Neural cell (in vitro differentiated cells): ENCODE measurements around the gene ISCU.

Experiments used
- CTCF ChIP-seq: fragments of 450-650 bp; IDR thresholded peaks from 2 replicates; pipeline ENCODE4 v1.5.1; 2014; ENCODE audit warnings: antibody characterized with exemption, mild to moderate bottlenecking, moderate library complexity; ENCODE audit not compliant: poor library complexity, severe bottlenecking
- EP300 ChIP-seq: fragments of 450-650 bp; conservative IDR thresholded peaks from 2 replicates; pipeline ENCODE4 v1.6.1; 2014; ENCODE audit warnings: antibody characterized with exemption, mild to moderate bottlenecking, moderate library complexity; ENCODE audit not compliant: poor library complexity, severe bottlenecking
- EZH2 ChIP-seq: fragments of 200-600, 300-800 bp; shearing (Covaris generic), sonication (generic); IDR thresholded peaks from 2 replicates; pipeline ENCODE4 v1.6.1; 2014; ENCODE audit warnings: antibody characterized with exemption, low read length, borderline replicate concordance, mild to moderate bottlenecking; ENCODE audit not compliant: insufficient read depth, poor library complexity, severe bottlenecking
- MXI1 ChIP-seq: fragments of 450-650 bp; conservative IDR thresholded peaks from 2 replicates; pipeline ENCODE4 v1.6.1; 2014; ENCODE audit warnings: antibody characterized with exemption, mild to moderate bottlenecking; ENCODE audit not compliant: poor library complexity, severe bottlenecking
- POLR2AphosphoS5 ChIP-seq: IDR thresholded peaks from 2 replicates; pipeline ENCODE4 v1.6.1; 2012
- RAD21 ChIP-seq: fragments of 450-650 bp; conservative IDR thresholded peaks from 2 replicates; pipeline ENCODE4 v1.6.1; 2014; ENCODE audit warnings: antibody characterized with exemption, mild to moderate bottlenecking, moderate library complexity
- SMC3 ChIP-seq: fragments of 450-650 bp; conservative IDR thresholded peaks from 2 replicates; pipeline ENCODE4 v1.6.1; 2014; ENCODE audit warnings: antibody characterized with exemption, mild to moderate bottlenecking, moderate library complexity; ENCODE audit not compliant: poor library complexity
- TAF1 ChIP-seq: IDR thresholded peaks from 2 replicates; pipeline ENCODE4 v1.6.1; 2012; ENCODE audit warnings: low read depth
- TF ChIP-seq, protein P1 (sequence below): IDR thresholded peaks from 2 replicates; pipeline ENCODE4 v1.6.1; 2012; ENCODE audit warnings: borderline replicate concordance

GRCh38 chr12:108548954-108549521 is 13.4 kb upstream of the ISCU start:
- TF ChIP-seq RAD21: no peak
- TF ChIP-seq CTCF: no peak
- no peak for TF ChIP-seq EP300
- TF ChIP-seq EZH2: no peak
- no peak for TF ChIP-seq MXI1
- TF ChIP-seq, protein P1, sequence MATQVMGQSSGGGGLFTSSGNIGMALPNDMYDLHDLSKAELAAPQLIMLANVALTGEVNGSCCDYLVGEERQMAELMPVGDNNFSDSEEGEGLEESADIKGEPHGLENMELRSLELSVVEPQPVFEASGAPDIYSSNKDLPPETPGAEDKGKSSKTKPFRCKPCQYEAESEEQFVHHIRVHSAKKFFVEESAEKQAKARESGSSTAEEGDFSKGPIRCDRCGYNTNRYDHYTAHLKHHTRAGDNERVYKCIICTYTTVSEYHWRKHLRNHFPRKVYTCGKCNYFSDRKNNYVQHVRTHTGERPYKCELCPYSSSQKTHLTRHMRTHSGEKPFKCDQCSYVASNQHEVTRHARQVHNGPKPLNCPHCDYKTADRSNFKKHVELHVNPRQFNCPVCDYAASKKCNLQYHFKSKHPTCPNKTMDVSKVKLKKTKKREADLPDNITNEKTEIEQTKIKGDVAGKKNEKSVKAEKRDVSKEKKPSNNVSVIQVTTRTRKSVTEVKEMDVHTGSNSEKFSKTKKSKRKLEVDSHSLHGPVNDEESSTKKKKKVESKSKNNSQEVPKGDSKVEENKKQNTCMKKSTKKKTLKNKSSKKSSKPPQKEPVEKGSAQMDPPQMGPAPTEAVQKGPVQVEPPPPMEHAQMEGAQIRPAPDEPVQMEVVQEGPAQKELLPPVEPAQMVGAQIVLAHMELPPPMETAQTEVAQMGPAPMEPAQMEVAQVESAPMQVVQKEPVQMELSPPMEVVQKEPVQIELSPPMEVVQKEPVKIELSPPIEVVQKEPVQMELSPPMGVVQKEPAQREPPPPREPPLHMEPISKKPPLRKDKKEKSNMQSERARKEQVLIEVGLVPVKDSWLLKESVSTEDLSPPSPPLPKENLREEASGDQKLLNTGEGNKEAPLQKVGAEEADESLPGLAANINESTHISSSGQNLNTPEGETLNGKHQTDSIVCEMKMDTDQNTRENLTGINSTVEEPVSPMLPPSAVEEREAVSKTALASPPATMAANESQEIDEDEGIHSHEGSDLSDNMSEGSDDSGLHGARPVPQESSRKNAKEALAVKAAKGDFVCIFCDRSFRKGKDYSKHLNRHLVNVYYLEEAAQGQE: no peak
- no peak for TF ChIP-seq POLR2AphosphoS5
- no peak for TF ChIP-seq TAF1
- TF ChIP-seq SMC3: no peak
